Body of pancreas (tissue), 4 donors: ENCODE data around the gene PDE10A.

Source experiments
- CTCF ChIP-seq, 7 experiments: fragments of 450-650 bp in 4 of 7; fragments of 200-600 bp in 3 of 7; sonication (generic) in 3 of 7; IDR thresholded peaks; one replicate each; pipeline ENCODE4 v1.5.1; 2016 to 2019; ENCODE audit warnings: antibody characterized with exemption in 7 of 7
- POLR2A ChIP-seq, 3 donors: fragments of 450-650 bp; IDR thresholded peaks; one replicate each; pipeline ENCODE4 v1.6.1; 2016; ENCODE audit warnings: antibody characterized with exemption in 3 of 3, mild to moderate bottlenecking in 2 of 3

- TF ChIP-seq CTCF (IDR thresholded peaks at IDR 0.05), result no peak
- TF ChIP-seq POLR2A (IDR thresholded peaks at IDR 0.05), result no peak
These were observed 341.9 kb downstream of the PDE10A start for GRCh38 chr6:165321150-165321549.
